Measurements from ENCODE around the gene NCKIPSD.

Gene NCKIPSD

DNA sequence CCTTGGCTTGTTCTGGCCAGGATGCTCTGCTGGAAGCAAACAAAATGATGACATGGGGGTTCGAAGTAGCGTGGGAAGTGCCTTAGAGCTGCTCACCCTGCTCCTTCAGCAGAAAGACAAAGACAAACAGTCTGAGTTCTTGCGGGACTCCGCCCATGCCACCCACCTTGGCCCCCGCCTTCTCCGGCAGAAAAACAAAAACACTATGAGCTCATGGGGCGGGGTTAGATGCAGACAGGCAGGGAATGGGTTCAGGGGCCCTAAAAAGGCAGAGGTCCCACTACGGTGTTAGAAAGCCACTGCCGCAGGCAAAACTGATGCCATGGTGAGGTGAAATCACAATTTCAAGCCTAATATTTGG, 9.7 kb upstream of the NCKIPSD start:
- Histone ChIP-seq H3K27me3 (ENCODE audit: insufficient read depth, low read length) (no peaks in the 10 kb centered on the region), H3K9ac (ENCODE audit: low read depth, low read length) (peak overlapping the region; percentile 76), H3K4me1 (ENCODE audit: insufficient read depth, low read length) (peaks cover 27% of the 10 kb centered on the region), H3K27ac (ENCODE audit: low read depth, low read length) (peak overlapping the region; percentile 92), H3K4me3 (ENCODE audit: low read length) (peak overlapping the region; percentile 43), H3K36me3 (ENCODE audit: insufficient read depth, low read length) (peaks cover 80% of the 10 kb centered on the region), H3K9me3 (ENCODE audit: insufficient read depth, low read depth, low read length) (no peaks in the 10 kb centered on the region)
- 30% methylated on average over 9 of the region's 9 CpGs for WGBS

GRCh38 chr3:48694610-48695392, 9.1 kb upstream of the NCKIPSD start:
- Histone ChIP-seq H3K27me3 (ENCODE audit: insufficient read depth, low read length) (no peaks in the 10 kb centered on the region), H3K4me3 (ENCODE audit: low read length) (peak overlapping the region; percentile 43), H3K36me3 (ENCODE audit: insufficient read depth, low read length) (peaks cover 80% of the 10 kb centered on the region), H3K4me1 (ENCODE audit: insufficient read depth, low read length) (peaks cover 25% of the 10 kb centered on the region), H3K27ac (ENCODE audit: low read depth, low read length) (peak overlapping the region; percentile 92), H3K9me3 (ENCODE audit: insufficient read depth, low read depth, low read length) (no peaks in the 10 kb centered on the region), H3K9ac (ENCODE audit: low read depth, low read length) (peak overlapping the region; percentile 76)
- 69% methylated on average over 23 of the region's 23 CpGs for WGBS

DNA sequence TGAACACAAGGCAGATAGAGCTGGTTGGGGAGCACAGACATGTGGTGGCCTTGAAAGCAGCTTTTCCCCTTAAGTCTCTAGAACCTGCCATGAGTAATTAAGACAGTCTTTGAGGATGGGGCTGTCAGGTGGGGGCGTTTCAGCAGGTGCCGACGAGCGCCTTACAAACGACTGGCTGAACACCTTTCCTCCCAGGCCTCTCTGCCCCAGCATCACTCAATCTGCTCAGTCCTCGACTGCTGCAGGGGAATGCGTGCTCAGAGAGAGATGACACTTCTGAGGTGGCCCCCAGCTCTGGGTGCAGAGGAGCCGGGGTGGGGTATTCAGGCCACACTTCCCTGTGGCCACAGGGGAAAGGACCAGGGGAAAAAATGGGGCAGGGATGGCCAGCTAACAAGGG, 8.1 kb upstream of the NCKIPSD start:
- 93% methylated on average over 8 of the region's 8 CpGs for WGBS
- H3K4me3 ChIP-seq (ENCODE audit: low read length): peak overlapping the region; percentile 43; the same call in 1 of the 2 replicates
- peaks cover 25% of the 10 kb centered on the region for H3K4me1 ChIP-seq (ENCODE audit: insufficient read depth, low read length)
- no peak overlapping the region for H3K27ac ChIP-seq (ENCODE audit: low read depth, low read length)
- H3K36me3 ChIP-seq (ENCODE audit: insufficient read depth, low read length): peaks cover 80% of the 10 kb centered on the region
- H3K9me3 ChIP-seq (ENCODE audit: insufficient read depth, low read depth, low read length): no peaks in the 10 kb centered on the region
- H3K9ac ChIP-seq (ENCODE audit: low read depth, low read length): no peak overlapping the region
- H3K27me3 ChIP-seq (ENCODE audit: insufficient read depth, low read length): no peaks in the 10 kb centered on the region

- Histone ChIP-seq H3K4me3 (ENCODE audit: low read length) (no peak overlapping the region), H3K27ac (ENCODE audit: low read depth, low read length) (no peak overlapping the region), H3K9ac (ENCODE audit: low read depth, low read length) (no peak overlapping the region), H3K4me1 (ENCODE audit: insufficient read depth, low read length) (peaks cover 25% of the 10 kb centered on the region), H3K36me3 (ENCODE audit: insufficient read depth, low read length) (peaks cover 83% of the 10 kb centered on the region), H3K27me3 (ENCODE audit: insufficient read depth, low read length) (no peaks in the 10 kb centered on the region), H3K9me3 (ENCODE audit: insufficient read depth, low read depth, low read length) (no peaks in the 10 kb centered on the region)
Measured at GRCh38 chr3:48692551-48692950, 6.8 kb upstream of the NCKIPSD start.

DNA sequence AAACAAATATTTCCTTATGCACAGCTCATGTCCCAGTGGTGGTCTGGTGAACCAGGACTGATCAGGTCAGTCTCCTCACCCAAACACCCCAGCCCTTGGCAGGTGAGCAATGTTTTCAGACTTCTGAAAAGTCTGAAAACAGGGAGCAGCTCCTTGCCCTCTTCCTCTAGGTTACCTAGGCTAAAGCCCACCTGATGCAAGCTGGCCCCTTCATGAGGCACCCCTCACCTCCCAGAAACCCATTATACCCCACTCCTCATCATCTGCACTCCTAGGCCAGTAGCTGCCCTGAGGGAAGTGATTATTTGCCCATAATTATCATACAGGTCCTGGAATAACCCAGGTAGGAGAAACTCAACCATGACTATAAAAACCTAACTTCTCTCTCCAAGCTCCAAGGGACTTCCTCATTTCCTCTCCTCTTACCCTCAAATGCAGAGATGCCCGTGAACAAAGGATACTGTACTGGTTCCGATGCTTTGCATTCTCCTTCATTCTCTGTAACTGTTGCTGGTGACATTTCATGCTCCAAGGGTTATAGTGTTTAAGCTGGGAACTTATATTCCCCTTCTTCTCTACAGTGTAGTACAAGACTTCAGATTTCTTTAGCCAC, 5.2 kb upstream of the NCKIPSD start:
- Histone ChIP-seq H3K9me3 (ENCODE audit: insufficient read depth, low read depth, low read length) (no peaks in the 10 kb centered on the region), H3K36me3 (ENCODE audit: insufficient read depth, low read length) (peaks cover 81% of the 10 kb centered on the region), H3K9ac (ENCODE audit: low read depth, low read length) (no peak overlapping the region), H3K27ac (ENCODE audit: low read depth, low read length) (no peak overlapping the region), H3K4me3 (ENCODE audit: low read length) (no peak overlapping the region), H3K4me1 (ENCODE audit: insufficient read depth, low read length) (peaks cover 22% of the 10 kb centered on the region), H3K27me3 (ENCODE audit: insufficient read depth, low read length) (no peaks in the 10 kb centered on the region)
- WGBS: 93% methylated on average over 2 of the region's 2 CpGs

DNA sequence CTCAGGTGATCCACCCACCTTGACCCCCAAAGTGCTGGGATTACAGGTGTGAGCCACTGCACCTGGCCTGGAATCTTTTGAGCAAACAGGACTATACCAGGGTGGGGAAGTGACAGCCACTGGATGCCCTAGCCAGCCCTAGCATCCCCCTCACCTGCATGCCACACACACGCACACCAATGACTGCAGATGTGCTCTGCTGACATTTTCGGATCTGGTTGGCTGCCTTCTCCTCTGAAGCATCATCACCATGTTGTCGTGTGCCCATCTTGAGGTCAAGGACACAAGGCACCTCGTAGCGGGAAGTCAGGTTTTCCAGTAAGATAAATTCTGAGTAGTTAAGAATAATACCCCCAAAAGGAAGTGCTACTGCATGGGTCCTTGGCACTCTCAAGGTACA, 3.7 kb upstream of the NCKIPSD start:
- WGBS: 76% methylated on average over 5 of the region's 5 CpGs
- Histone ChIP-seq H3K27ac (ENCODE audit: low read depth, low read length) (no peak overlapping the region), H3K4me1 (ENCODE audit: insufficient read depth, low read length) (peaks cover 17% of the 10 kb centered on the region), H3K36me3 (ENCODE audit: insufficient read depth, low read length) (peaks cover 72% of the 10 kb centered on the region), H3K27me3 (ENCODE audit: insufficient read depth, low read length) (no peaks in the 10 kb centered on the region), H3K9me3 (ENCODE audit: insufficient read depth, low read depth, low read length) (no peaks in the 10 kb centered on the region), H3K4me3 (ENCODE audit: low read length) (no peak overlapping the region), H3K9ac (ENCODE audit: low read depth, low read length) (no peak overlapping the region)

DNA sequence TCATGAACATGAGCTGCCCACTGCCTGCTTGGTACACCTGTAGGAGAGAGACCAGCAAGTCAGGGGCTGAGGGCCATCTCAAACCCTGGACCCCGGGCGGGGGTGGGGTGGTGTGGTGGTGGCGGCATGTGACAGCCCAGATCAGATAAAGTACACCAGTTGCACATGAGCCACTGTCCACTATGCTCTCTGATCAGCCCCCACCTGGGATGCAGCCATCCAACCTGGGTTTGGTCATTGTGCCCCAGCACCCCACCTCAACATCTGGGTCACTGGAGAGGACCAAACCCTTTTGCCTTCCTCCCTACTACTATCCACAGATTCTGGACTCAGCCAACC, 3.0 kb upstream of the NCKIPSD start:
- WGBS: 94% methylated on average over 3 of the region's 3 CpGs
- peaks cover 65% of the 10 kb centered on the region for H3K36me3 ChIP-seq (ENCODE audit: insufficient read depth, low read length)

DNA sequence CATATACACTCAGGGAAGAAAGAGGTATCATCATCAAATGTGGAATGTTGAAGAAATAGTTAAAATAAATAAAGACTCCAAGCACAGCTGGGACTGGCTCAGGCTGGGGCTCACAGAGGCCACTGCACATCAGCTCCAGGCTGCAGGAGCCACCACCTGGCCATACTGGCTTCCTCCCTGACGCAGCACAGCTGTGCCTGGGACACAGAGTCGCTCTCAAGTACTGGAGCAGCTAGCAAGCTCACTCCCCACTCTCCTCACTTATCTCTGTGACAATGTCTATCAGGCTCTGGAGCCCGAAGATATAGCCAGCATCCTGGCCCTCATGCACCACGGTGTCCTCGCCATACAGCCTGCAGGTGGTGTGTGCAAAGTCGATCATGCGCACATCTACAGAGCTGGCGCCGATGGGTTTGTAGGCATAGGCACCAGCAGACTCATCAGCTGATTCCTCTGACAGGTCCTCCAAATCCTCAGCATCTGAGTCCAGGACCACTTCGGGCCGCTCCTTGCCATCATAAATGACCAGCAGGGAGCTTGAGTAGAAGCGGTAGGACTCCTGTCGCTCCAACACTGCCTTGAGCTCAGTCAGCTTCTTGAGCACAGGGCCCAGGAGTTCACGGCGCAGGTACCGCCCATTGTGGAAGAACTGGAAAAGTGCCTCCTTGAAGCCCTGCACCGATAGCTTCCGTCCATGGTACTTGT, 2.5 kb upstream of the NCKIPSD start:
- 95% methylated on average over 18 of the region's 18 CpGs for WGBS
- H3K4me3 ChIP-seq (ENCODE audit: low read length): no peak overlapping the region
- no peaks in the 10 kb centered on the region for H3K9me3 ChIP-seq (ENCODE audit: insufficient read depth, low read depth, low read length)
- no peak overlapping the region for H3K27ac ChIP-seq (ENCODE audit: low read depth, low read length)
- H3K4me1 ChIP-seq (ENCODE audit: insufficient read depth, low read length): peaks cover 10% of the 10 kb centered on the region
- H3K36me3 ChIP-seq (ENCODE audit: insufficient read depth, low read length): peaks cover 60% of the 10 kb centered on the region
- no peaks in the 10 kb centered on the region for H3K27me3 ChIP-seq (ENCODE audit: insufficient read depth, low read length)
- no peak overlapping the region for H3K9ac ChIP-seq (ENCODE audit: low read depth, low read length)

More for the DNA sequence above, 3.0 kb upstream of the NCKIPSD start:
- no peak overlapping the region for H3K9ac ChIP-seq (ENCODE audit: low read depth, low read length)
- H3K27ac ChIP-seq (ENCODE audit: low read depth, low read length): no peak overlapping the region
- H3K4me1 ChIP-seq (ENCODE audit: insufficient read depth, low read length): peaks cover 15% of the 10 kb centered on the region
- H3K9me3 ChIP-seq (ENCODE audit: insufficient read depth, low read depth, low read length): no peaks in the 10 kb centered on the region
- H3K27me3 ChIP-seq (ENCODE audit: insufficient read depth, low read length): no peaks in the 10 kb centered on the region
- no peak overlapping the region for H3K4me3 ChIP-seq (ENCODE audit: low read length)

DNA sequence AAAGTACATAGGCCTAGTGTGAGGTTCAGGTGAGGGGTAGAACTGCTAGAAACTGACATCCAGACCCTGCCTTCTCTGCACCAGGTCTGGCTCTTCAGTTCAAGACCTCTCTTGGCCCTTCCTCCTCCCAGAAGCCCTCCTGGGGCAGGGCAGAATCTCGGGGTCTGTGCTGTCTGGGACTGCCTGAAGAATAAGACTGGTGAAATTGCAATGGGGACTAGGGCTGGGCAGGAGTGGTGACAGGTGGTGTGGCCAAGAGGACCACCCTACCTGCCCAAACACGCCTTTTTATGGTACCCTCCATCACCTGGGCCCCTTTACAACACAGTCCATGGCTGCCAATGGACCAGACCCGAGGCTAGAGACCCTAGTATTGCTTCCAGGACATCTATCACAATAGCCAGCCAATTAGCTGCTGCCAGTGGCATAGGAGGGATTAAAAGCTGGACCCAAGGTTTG, 1.5 kb upstream of the NCKIPSD start:
- Histone ChIP-seq H3K27ac (ENCODE audit: low read depth, low read length) (no peak overlapping the region), H3K36me3 (ENCODE audit: insufficient read depth, low read length) (peaks cover 56% of the 10 kb centered on the region), H3K9ac (ENCODE audit: low read depth, low read length) (no peak overlapping the region), H3K4me1 (ENCODE audit: insufficient read depth, low read length) (peaks cover 9% of the 10 kb centered on the region), H3K4me3 (ENCODE audit: low read length) (no peak overlapping the region), H3K27me3 (ENCODE audit: insufficient read depth, low read length) (no peaks in the 10 kb centered on the region), H3K9me3 (ENCODE audit: insufficient read depth, low read depth, low read length) (no peaks in the 10 kb centered on the region)
- WGBS: 90% methylated on average over 2 of the region's 3 CpGs

- 86% methylated on average over 9 of the region's 10 CpGs for WGBS
- Histone ChIP-seq H3K4me1 (ENCODE audit: insufficient read depth, low read length) (peaks cover 9% of the 10 kb centered on the region), H3K4me3 (ENCODE audit: low read length) (peak overlapping the region; percentile 90), H3K36me3 (ENCODE audit: insufficient read depth, low read length) (peaks cover 56% of the 10 kb centered on the region), H3K27ac (ENCODE audit: low read depth, low read length) (no peak overlapping the region), H3K9me3 (ENCODE audit: insufficient read depth, low read depth, low read length) (no peaks in the 10 kb centered on the region), H3K27me3 (ENCODE audit: insufficient read depth, low read length) (no peaks in the 10 kb centered on the region), H3K9ac (ENCODE audit: low read depth, low read length) (no peak overlapping the region)
Measured at GRCh38 chr3:48686538-48687219, 964 bp upstream of the NCKIPSD start.

DNA sequence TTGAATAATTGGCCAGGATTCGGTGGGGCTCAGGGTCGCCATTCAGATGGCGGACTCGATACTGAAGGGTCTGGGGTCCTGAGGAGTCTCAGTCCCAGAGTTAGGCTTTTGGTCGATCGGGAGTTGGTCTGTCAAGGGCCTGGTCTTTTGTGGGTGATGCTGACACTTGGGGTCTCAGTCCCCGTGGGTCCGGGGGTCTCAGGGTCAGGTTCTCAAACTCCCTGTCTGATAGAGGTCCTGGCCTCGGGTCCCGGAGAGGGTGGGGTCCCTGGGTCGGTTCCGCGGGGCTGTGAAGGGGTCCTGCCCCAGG, 467 bp downstream of the NCKIPSD start:
- peak overlapping the region; percentile 94; the same call in 1 of the 2 replicates for H3K27ac ChIP-seq (ENCODE audit: low read depth, low read length)
- H3K4me3 ChIP-seq (ENCODE audit: low read length): peak overlapping the region; percentile 90
- H3K9ac ChIP-seq (ENCODE audit: low read depth, low read length): peak overlapping the region; percentile 87
- no peaks in the 10 kb centered on the region for H3K27me3 ChIP-seq (ENCODE audit: insufficient read depth, low read length)
- peaks cover 57% of the 10 kb centered on the region for H3K36me3 ChIP-seq (ENCODE audit: insufficient read depth, low read length)
- H3K4me1 ChIP-seq (ENCODE audit: insufficient read depth, low read length): peaks cover 9% of the 10 kb centered on the region
- H3K9me3 ChIP-seq (ENCODE audit: insufficient read depth, low read depth, low read length): no peaks in the 10 kb centered on the region
- WGBS: 9% methylated on average over 13 of the region's 13 CpGs
